GM19467 (cell line): ENCODE results near the gene SP9.

Experiments used
- ATAC-seq: cut with Tn5 transposase; IDR thresholded peaks from one replicate; pipeline ENCODE4 v1.9.1; 2021; ENCODE audit warnings: mild to moderate bottlenecking, moderate library complexity; ENCODE audit not compliant: unreplicated experiment

The SP9 gene

GRCh38 chr2:174333372-174334277, 1.1 kb upstream of the SP9 start:
- ATAC-seq: no peak

DNA sequence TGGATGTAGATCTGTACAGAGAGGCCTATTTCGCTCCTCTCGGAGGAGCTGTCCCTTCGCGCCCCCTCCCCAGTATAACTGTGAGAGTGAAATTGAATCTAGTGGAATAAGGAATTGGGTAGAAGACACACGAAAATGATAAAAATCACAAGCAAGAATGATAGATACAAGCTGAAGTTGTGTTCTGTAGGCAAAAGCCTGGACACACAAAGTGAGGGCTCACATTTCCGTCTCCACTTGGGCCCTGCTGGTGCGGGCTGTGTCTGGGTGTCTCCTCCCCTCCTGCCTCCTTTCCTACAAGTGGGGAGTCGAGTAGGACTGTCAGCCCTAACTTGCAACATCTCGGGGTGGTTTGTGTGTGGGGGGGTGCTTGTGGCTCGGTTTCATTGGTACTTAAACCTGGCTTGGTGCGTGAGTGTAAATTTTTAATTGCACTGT, 457 bp upstream of the SP9 start:
- ATAC-seq: no peak

GRCh38 chr2:174335254-174335987, 667 bp downstream of the SP9 start:
- ATAC-seq: no peak

DNA sequence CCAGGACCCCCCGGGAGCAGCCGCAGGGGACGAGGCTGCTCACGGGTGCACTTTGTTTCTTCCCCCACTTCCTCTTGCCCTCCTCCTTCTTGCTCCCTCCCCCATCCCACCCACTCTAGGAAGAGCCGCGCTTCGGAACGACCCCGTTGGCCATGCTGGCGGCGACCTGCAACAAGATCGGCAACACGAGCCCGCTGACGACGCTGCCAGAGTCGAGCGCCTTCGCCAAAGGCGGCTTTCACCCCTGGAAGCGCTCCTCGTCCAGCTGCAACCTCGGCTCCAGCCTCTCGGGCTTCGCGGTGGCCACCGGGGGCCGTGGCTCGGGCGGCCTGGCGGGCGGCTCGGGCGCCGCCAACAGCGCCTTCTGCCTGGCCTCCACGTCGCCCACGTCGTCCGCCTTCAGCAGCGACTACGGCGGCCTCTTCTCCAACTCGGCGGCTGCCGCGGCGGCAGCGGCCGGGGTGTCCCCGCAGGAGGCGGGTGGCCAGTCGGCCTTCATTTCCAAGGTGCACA, 1.3 kb downstream of the SP9 start:
- ATAC-seq: no peak

DNA sequence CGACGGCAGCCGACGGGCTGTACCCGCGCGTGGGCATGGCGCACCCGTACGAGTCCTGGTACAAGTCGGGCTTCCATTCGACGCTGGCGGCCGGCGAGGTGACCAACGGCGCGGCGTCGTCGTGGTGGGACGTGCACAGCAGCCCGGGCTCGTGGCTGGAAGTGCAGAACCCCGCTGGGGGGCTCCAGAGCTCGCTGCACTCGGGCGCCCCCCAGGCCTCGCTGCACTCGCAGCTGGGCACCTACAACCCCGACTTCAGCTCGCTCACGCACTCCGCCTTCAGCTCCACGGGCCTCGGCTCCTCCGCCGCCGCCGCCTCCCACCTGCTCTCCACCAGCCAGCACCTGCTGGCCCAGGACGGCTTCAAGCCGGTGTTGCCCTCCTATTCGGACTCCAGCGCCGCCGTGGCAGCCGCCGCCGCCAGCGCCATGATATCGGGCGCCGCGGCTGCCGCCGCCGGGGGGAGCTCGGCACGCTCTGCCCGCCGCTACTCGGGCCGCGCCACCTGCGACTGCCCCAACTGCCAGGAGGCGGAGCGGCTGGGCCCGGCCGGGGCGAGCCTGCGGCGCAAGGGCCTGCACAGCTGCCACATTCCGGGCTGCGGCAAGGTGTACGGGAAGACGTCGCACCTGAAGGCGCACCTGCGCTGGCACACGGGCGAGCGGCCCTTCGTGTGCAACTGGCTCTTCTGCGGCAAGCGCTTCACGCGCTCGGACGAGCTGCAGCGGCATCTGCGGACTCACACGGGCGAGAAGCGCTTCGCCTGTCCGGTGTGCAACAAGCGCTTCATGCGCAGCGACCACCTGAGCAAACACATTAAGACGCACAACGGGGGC, 2.0 kb downstream of the SP9 start:
- ATAC-seq: no peak

DNA sequence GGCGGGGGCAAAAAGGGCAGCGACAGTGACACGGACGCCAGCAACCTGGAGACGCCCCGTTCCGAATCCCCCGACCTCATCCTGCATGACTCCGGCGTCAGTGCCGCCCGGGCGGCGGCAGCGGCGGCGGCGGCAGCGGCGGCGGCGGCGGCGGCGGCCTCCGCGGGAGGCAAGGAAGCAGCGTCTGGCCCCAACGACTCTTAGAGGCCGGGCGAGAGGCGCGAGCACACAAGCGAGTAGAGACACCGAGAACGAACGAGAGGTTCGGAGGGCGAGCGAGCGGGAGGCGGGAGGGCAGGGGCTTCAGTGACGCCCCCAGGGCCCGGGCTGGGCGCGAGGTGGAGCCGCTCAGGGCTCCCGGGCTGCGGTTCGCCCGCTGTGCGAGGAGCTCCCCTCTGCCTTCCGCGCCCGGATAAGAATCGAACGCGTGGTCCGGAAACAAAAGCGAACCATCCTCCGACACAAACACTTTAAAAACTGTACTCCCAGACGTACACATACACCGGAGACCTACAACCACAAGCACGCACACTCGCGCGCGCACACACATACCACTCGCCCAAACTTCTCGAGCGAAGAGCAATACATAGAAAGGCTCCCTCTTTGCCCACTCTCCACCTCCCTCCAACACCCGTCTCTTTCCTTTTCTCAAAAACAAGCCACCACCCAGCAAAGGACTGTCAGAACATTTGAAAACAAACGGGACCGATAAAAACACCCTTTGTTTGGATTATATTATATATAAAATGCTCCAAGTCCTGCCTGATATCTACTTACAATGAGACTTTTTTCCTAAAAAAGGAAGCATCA, 2.8 kb downstream of the SP9 start:
- ATAC-seq: no peak

DNA sequence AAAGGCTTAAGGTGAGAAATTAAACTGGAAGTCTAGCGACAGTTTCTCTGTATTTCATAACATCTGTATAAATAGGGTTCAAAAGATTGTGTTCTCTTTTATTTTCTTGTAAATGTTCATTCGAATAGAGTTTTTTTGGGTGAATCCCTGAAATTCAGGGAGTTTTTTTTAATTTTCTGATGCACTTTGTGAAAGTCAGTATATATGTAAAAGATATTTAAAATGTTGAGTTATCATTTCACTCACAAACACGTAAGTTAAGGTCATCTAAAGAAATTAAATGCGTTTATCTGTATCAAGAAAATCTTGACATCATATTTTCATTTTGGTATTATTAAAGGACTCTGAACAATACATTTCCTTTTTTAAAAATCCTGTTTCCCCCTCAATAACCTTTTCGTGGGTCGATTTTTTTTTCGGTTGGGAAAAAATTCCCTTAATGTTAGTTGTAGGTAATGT, 3.4 kb downstream of the SP9 start:
- ATAC-seq: no peak

- ATAC-seq: no peak
These were observed 4.2 kb downstream of the SP9 start for GRCh38 chr2:174338671-174339560.

GRCh38 chr2:174339561-174340399, 5.0 kb downstream of the SP9 start:
- ATAC-seq: no peak

- ATAC-seq: no peak
These were observed 5.9 kb downstream of the SP9 start for GRCh38 chr2:174340400-174341292.

GRCh38 chr2:174341293-174341994, 6.7 kb downstream of the SP9 start:
- peak; percentile 64 for ATAC-seq

- no peak for ATAC-seq
These were observed 7.4 kb downstream of the SP9 start for GRCh38 chr2:174341995-174342685.

GRCh38 chr2:174342686-174343342, 8.1 kb downstream of the SP9 start:
- ATAC-seq: no peak

DNA sequence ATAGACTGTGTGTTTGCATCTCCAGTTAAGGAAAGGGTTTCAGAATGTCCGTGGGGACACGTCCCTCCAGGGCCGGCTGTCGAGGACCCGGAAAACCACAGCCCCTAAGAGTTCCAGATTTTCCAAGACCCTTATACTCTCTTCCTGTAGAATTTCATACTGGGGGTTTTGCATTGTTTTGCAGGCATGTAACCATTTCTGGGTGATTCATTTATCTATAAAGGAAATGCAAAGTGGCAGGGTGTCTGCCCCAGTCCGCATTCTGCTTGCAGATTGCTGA, 8.5 kb downstream of the SP9 start:
- ATAC-seq: no peak

GRCh38 chr2:174343623-174344455, 9.1 kb downstream of the SP9 start:
- ATAC-seq: no peak
